Activated T-cell treated with anti-CD3 and anti-CD28 coated beads, Interleukin-2, amount 50 U/mL, for 1 hour (primary cell): Measurements from ENCODE around the gene HIGD2B.
"Not testable (repeated sequence)": the region's sequence is repeated elsewhere in the genome, so short reads cannot be mapped to it uniquely, and the experiment has no call there.

Experiments
- DNase-seq: peaks from one replicate; pipeline ENCODE4 v3.0.0-alpha.2; 2020

HIGD2B gene

DNA sequence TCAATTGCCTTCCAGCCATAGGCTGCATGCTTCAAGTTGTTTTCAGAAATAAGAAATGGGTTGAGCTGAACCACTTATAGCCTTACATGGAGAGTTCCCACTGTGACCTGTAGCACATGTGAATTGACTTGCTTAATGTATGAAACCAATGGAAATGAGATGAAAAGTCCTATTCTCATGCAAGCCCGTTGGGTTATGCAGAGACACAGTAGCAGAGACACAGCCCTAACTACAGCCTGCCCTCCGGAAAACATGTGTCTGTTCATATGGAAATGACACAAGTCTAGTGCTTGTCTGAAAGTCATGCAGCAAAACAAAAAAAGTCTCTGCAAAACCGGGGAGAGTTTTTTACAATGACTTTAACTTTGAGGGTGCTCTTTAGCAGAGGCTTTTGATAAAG lies 14.5 kb downstream of the HIGD2B start:
- DNase-seq, result no peak

DNA sequence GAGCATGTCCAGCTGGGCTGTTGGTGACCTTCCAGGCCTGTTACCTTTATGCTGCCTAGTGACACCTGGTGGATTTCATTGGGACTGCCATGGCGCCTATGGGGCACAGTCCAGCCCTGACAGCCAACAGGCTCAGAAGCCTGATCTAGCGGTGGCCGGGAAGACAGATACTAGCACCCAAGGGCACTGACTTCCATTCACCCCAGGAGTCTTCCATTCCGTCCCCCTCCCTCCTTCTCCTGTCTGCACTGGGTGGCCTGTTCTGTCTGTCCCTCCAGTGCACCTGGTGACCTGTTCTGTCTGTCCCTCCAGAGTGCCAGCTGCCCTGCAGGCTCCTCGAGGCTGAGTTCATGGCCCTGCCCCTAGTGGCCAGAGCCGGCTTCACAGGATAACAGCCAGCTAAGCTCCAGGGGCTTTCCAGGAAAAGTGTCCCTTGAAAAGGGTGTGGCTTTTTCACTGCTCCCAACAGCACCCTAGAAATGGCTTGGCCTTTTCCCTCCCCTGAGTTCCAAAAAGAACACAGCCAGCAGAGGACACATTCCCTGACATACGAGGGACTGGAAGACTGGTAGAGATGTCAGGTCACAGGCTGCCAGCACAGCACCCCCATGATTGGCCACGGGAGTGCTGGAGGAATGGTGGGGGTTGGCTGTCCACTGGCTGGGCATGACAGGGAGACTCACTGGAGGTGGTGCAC lies 15.2 kb downstream of the HIGD2B start:
- DNase-seq, result peak; percentile 74

DNA sequence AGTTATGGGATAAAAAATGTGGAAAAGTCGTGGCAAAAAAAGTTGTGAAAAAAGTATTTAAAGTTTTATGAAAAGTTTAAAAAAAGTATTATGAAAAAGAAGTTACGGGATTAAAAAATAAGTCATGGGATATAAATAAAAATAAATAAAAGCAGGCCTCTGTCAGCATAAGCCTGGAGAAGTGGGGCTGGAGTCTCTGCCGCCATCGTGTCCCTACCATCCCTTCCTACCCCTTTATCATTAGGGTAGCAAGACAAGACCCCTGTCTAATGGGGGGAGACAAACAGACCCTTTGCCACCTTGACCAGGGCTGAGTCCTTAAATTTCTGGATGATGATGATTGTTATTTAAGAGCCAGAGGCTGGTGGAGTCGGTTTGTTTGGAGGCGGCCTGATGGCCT lies 16.2 kb downstream of the HIGD2B start:
- not testable (repeated sequence) for DNase-seq

DNA sequence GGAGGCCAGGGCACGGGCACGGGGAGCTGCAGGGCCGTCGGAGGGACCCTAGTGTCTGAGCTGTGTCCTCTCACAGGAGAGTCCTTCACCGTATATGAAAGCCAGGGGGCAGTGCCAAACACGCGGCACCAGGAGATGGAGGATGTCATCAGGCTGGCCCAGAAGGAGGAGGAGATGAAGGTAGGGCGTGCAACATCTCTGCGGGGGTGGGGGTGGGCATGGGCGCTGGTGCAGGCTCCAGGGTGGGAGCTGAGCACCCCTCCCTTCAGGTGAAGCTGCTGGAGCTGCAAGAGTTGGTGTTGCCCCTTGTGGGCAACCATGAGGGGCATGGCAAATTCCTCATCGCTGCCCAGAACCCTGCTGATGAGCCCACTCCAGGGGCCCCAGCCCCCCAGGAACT lies 20.3 kb downstream of the HIGD2B start:
- not testable (repeated sequence) for DNase-seq

DNA sequence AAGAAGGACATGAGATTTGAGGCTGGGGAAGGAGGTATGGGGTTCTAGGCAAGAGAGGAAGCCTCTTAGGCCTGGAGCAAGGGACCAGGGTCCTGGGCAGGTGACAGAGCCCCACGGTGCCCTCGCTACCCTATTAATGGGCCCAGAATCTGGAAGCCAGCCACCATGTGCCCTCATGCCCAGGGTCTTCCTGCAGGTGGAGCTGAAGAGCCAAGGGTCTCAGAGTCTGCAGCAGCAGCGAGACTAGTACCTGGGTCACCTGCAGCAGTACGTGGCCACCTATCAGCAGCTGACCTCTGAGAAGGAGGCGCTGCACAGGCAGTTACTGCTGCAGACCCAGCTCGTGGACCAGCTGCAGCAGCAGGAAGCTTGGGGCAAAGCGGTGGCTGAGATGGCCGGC lies 22.1 kb downstream of the HIGD2B start:
- not testable (repeated sequence) for DNase-seq

DNA sequence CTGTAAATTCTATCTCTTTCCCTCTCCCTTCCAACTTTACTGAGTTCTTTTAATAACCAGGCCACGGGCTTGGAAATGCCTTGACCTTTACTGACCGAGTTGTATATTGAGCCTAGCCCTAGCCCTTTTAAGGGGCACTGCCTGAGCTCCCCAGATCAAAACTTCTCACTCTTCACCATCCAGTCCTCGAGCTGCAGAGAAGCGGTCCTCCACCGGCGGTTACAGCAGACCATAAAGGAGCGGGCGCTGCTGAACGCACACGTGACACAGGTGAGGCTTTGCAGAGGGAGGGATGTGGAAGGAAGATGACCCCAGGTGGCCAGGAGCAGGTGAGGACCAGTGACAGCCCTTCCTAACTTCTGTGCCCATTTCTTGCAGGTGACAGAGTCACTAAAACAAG lies 24.9 kb downstream of the HIGD2B start:
- not testable (repeated sequence) for DNase-seq

DNA sequence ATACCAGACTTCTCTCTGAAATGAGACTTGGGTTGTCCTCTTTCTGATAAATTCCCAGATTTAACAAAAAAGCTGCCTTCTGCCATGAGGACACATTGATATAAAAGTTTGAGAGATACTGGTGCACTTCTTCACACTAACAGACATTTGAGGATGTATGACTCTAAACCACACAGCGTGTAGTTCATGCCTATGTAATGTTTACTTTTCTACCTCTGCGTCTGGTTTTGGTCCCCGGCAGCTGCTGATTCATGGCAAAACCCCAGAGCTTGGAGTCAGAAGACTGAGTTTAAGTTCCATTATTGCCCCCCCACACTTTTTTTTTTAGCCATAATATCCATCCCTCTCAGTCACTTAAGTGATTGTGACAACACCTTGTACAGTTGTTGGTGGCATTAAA lies 30.0 kb downstream of the HIGD2B start:
- DNase-seq, result not testable (repeated sequence)

DNA sequence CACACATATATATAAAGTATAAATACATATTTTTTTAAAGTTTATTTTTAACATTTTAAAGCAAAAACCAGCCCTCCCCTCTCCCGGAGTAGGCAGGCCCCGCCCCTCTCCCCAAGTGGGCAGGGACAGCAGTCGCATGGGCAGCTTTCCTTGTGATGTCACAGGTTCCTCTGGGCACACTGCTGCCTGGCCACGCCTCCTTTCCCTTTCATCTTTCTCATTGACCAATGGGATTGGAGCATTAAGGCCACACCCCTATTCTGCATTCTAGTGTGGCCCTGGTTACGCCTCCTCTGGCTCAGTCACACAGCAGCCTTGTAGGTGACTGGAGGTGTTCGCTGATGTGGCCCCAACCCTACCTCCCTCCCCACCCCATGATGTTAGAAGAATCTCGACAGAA lies 31.6 kb downstream of the HIGD2B start, which contains the start of gene GOLGA6B:
Gene GOLGA6B, plus strand, starts transcription at position 301 of the 400 bp plus-strand sequence. Its CDS starts 41 bp downstream, at position 342.
- not testable (repeated sequence) for DNase-seq

DNA sequence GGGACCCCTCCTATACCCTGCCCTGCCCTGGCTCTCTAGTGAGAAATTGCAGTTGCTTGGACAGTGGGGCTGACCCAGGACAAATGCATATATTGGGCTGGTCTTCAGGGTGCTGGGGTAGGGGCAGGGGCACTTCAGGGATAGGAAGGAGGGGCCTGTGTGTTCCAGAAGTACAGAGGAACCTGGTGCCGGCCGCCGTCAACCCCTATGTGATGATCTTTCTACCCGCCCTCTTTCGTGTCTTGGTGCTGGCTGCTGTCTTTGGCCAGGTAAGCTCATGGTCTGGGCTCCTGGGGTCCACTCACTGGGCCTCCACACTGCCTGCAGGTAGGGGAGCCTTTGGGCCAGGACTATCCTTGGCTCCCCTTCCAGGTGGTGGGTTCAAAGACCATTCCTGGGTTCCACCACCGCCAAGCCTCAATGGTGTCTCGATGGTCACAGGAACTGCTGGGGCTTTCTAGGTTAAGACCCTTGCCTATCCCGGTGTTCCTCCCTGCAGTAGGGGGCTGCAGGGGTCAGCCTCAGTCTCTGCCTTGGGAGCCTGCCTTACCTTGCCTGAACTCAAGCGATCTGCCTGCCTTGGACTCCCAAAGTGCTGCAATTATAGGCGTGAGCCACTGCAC lies 37.2 kb downstream of the HIGD2B start:
- DNase-seq, result not testable (repeated sequence)

DNA sequence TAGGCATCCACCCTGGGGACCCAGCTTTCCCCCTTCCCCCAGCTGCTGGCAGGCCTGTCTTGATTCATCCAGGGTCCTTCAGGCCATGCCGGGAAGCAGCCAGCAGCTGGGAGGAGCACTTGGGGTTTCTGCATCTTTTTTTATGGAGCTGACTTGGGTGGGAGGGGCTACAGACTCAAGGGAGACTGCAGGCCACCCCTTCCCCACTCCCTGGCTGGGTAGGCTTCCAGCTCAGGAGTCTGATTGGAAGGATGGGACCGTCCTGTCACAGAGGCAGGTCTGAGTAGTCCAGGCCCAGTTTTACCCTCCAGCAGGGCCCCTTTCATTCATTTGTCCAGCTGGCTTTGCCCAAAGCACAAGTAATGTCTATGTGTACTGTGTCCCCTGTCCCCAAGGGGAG lies 43.7 kb downstream of the HIGD2B start:
- DNase-seq, result not testable (repeated sequence)

DNA sequence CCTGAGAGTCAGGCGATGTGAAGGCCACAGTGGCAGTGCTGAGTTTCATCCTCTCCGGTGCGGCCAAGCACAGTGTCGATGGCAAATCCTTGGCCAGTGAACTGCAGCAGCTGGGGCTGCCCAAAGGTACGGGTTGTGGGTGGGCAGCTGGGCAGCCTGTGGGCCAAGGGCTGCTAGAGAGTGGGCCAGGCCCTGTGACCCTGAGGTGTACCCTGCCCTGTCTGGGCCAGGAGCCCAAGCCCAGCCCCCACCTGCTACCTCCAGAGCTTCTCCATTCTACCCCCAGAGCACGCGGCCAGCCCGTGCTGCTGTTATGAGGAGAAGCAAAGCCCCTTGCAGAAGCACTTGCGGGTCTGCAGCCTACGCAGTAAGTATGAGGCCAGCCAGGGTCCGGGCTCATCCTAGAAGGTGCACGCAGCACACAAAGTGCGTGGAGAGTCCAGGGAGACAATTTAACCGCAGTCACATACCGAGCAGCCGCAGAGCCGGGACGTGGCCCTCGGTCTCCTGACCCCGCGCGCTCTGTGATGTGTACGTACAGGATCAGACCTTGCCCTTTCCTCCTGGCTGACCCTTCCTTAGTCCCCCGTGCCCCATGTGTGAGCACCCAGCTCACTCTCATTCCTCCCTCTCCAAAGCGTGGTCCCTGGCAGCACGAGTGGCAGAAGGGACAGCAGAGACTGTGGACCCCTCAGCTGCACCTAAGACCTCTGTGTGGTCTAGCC lies 46.1 kb downstream of the HIGD2B start:
- not testable (repeated sequence) for DNase-seq

DNA sequence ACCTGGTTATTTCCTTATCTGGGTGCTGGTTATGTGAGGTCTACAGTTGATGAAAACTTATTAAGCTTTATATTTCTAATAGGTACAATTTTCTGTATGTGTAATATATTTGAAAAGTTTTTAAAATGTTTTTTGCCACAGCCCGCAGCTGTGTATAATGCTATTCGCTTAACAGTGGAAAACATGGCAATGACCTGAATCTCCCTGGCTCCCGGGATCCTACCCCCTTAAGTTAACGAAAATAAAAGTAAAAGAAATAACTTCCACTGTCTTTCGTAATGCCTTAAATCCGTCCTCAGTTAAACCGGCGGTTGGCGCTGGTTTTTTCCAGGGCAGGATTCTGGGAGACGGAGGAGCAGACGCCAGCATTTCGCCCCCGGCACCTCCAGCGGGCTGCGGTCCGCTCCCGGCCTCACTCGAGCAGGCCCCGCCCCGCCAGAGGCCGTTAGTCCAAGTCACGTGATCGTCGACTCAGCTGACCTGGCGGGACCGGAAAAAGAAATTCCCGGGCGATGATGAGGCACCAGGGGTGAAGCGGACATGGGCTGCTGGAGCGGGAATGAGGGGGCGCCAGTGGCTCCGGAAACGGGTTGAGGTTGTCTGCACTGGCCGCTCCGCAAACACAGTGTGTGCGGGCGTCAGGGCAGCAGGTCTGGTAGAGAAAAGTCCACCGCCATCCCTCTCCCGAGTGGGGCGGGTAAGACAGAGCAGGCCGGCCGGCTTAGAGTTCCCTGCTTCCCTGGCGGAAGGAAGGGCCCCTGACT lies 49.3 kb downstream of the HIGD2B start:
- peak; percentile 41 for DNase-seq

DNA sequence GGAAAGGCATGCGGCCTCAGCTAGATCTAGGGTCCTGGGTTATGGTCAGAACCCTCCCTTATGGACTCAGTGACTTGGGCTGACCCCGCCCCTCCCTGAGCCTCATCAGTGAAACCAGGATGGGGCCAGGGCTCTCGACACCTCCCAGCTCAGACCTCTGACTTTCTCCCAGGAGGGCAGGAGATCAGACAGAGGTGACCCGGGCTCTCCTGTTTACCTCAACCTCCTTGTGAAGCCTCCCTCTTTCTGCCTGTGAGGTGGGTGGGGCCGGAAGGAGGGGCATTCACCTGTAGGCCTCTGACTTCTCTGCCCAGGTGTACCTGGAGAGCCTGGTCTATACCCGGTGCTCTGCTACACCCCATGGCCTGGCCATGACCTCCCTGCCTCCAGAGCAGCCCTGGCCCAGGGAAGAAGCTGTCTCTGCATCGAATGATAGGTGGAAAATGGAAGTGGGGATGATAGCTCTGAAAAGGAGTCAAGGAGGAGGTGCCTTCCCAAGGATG lies 56.9 kb downstream of the HIGD2B start:
- not testable (repeated sequence) for DNase-seq

DNA sequence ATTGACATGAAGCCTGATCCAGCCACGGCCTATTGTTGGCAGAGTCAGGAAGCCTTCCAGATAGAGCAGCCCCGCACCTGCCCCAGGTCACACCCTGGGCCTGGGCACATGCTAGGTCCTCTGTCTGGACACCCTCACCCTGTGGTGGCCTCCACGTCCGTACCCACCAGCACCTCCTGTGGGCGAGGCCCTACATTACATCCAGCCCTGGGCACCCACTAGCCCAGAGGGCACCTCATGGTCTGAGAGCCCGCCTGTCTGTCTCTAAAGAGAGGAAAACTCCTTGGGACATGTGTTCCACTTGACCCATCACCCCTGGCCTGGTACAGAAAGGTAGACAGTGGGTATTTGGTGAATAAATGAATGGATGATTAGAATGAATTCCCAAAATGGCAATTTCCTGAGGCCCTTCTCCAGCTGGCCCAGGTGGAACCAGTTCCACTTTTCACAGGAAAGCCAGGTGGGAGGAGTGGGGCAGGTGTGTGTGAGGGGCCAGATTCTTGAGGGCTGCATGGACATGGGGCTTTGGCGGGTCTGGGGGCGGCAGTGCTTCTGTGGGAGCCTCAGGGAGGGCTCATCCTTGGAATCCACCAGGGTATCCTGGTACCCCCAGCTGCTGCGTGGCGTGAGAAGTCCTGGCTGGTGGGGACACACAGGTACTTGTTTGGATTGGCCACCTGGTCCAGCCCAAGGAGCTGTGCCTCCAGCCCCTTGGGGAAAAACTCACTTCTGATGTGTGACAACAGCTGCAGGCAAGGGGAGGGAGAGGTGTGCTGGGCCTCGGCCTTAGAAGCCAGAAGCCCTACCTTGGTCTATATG lies 57.5 kb downstream of the HIGD2B start:
- DNase-seq, result not testable (repeated sequence)

DNA sequence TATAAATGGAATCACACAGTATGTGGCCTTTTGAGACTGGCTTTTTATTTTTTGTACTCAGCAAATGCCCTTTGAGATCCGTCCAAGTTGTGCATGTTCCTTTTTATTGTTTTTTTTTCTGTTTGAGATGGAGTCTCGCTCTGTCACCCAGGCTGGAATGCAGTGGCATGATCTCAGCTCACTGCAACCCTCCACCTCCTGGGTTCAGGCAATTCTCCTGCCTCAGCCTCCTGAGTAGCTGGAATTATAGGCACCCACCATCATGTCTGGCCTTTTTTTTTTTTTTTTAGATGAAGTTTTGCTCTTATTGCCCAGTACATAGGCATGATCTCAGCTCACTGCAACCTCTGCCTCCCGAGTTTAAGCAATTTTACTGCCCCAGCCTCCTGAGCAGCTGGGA lies 59.8 kb downstream of the HIGD2B start:
- DNase-seq, result not testable (repeated sequence)
